GM12874 (cell line): ENCODE data around the gene ANKRD18B.

Experiments used
- TF ChIP-seq, protein P1 (sequence below): IDR thresholded peaks from 2 replicates; pipeline ENCODE4 v1.5.1; 2011; ENCODE audit warnings: low read depth, mild to moderate bottlenecking, control low read depth, low read length, moderate library complexity; ENCODE audit not compliant: insufficient read depth

The ANKRD18B gene

DNA sequence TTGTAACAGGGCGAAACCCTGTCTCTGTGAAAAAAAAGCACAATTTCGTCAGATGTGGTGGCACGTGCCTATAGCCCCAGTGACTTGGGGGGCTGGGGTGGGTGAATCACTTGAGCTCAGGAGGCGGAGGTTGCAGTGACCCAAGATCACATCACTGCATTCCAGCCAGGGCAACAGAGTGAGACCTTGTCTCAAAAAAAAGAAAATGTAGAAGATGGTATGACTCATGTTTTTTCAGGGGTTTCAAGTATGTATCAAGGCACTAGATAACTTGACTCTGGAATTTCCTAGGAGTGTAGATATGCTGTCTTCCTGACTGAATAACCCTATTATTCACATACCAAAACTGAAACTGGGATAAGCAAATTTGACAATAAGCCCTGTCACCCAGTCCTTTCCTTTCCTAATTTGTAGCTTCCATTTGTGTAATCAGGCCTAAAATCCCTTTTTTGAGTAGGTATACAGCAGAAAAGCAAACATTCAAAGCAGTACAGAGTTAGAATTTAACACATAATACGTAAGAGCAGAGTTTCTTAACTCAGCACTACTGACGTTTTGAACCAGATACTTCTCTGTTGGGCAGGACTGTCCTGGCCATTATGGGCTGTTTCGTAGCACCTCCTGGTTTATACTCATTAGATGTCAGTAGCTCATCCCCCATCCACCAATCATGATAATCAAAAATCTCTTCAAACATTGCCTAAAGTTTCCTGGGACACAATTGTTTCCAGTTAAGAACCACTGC lies 17.3 kb upstream of the ANKRD18B start:
- TF ChIP-seq, protein P1, sequence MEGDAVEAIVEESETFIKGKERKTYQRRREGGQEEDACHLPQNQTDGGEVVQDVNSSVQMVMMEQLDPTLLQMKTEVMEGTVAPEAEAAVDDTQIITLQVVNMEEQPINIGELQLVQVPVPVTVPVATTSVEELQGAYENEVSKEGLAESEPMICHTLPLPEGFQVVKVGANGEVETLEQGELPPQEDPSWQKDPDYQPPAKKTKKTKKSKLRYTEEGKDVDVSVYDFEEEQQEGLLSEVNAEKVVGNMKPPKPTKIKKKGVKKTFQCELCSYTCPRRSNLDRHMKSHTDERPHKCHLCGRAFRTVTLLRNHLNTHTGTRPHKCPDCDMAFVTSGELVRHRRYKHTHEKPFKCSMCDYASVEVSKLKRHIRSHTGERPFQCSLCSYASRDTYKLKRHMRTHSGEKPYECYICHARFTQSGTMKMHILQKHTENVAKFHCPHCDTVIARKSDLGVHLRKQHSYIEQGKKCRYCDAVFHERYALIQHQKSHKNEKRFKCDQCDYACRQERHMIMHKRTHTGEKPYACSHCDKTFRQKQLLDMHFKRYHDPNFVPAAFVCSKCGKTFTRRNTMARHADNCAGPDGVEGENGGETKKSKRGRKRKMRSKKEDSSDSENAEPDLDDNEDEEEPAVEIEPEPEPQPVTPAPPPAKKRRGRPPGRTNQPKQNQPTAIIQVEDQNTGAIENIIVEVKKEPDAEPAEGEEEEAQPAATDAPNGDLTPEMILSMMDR, result no peak

DNA sequence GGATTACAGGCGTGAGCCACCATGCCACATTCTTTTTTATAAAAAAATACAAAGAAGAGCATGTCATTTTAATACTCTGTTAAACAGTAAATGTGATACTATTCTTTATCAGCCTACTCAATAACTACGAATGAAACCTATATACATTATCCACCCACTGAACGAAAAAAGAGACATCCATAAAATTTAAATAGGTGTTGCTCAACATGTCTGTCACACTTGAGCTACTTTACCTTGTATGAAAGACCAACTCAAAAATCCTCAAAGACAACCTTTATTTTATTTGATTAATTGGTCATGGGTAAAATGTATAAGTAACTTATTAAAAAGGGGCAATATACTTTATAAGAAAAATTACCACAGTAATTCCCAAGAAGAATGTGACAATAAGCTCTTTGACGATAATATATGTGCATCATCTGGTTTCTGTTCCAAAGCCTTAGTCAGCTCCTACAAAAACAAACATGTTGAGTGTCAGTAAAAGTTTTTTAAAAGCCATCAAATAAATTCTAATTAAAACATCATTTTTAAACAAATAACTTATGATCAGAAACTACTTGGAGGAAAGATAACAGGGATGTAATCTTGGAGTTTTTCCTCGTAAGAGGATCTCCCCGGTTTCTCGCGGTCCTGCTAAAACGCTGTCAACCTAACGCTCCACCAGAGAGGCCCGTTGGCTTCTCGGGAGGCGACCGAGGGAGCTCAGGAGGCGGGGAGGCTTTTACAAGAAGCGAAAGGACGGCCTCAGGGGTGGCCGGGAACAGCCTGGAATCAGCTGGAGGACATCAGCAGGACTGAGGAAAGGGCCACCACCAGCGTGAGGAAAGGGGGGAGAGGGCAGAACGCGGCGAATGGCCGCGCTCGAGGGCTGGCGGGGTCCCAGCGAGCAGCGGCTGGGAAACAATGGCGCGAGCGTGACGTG lies 13.5 kb upstream of the ANKRD18B start:
- TF ChIP-seq, protein P1, result no peak

DNA sequence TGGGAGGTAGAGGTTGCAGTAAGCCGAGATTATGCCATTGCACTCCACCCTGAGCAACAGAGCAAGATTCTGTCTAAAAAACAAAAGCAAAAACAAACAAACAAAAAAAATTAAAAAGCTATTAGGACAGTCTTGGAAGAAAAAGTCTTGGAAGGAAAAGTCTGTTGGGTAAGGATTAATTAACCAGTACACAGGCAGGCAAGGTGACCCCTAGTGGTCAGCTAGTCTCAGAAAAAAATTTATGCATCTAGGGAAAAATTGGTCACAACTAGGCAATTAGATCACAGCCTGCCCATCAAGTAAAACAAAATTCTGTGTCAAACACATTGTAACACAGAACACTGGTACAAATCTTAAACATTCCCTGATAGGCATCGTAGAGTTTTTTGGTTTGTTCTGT lies 6.7 kb upstream of the ANKRD18B start:
- TF ChIP-seq, protein P1, result peak; percentile 56

DNA sequence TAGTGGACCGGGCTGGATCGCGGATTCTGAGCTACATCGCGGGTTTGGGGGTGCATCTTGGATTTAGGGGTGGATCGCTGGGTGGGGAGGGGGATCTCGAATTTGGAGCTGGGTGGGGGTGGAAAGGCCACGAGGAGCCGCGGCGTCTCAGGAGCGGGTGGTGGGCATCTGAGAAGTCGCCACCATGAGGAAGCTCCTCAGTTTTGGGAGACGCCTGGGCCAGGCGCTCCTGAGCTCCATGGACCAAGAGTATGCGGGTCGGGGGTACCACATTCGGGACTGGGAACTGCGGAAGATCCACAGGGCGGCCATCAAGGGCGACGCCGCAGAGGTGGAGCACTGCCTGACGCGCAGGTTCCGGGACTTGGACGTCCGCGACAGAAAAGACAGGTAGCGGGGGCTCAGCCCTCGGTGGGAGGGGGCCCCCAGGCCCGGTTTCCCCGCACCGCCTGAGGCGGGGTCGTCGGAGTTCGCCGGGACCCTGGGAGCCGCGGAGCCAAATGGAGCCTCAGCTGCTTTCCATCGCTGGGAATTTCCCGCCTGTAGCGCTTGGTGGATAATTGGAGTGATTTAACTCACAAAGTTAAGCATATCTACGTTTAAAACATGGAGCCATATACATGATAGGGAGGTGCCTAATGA lies 376 bp downstream of the ANKRD18B start:
- TF ChIP-seq, protein P1, result no peak

DNA sequence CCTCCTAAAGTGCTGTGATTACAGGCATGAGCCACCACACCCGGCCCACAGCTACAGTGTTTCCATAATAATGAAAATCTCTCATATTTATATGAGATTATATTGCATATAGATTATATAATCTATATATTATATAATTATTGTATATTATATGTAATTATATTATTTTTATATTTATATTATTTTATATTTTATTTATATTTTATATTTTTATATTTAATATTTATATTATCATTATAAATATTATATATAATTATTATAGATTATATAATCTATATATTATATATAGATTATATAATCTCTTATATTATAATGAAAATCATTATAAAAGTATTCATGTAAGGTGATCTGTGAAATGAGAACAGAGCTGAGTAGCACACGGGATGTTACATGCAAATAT lies 11.5 kb downstream of the ANKRD18B start:
- TF ChIP-seq, protein P1, result no peak

DNA sequence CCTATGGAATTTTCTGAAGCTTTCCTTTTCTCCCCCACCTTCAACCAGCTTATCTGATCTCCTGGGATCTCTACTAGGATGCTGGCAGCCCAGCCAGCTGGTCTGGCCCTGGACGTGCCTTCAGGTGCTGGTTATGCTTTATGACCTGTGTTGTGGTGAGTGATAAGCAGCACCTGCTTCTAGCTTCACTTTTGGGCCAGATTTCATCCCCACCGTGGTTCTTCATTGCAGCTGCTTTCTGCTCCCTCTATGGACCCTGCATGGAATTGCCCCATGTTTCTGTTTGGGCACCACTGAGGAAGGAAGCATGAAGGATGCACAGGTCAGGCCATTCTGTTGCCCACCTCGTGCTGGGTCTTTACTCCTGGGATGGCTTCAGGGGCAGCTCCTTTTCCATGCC lies 80.2 kb downstream of the ANKRD18B start:
- TF ChIP-seq, protein P1, result peak; percentile 26; the same call in 1 of the 2 replicates

DNA sequence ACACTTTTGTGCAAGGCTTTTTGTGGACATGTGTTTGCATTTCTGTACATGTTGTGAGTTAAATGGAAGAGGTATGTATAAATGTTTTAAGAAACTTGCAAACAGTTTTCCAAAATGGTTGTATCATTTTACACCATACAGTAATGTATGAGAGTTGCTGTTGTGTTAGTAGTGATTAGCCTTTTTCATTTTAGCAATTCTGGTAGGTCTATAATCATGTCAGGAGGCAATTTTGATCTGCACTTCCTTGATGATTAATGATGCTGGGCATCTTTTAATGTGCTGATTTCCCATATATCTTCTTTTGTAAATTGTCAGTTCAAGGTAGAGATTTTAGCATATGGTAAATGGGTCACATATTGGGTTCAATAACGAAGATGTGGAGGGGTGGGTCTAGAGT lies 87.3 kb downstream of the ANKRD18B start:
- TF ChIP-seq, protein P1, result no peak
